GM19372 (cell line): Measurements from ENCODE around the gene USP36.
A peak's percentile ranks its signal among the peaks of the same experiment; 100 is the strongest.

Source experiments
- ATAC-seq: cut with Tn5 transposase; IDR thresholded peaks from one replicate; pipeline ENCODE4 v1.9.1; 2021; ENCODE audit warnings: mild to moderate bottlenecking, low read depth, moderate library complexity; ENCODE audit not compliant: unreplicated experiment

The USP36 gene

GRCh38 chr17:78840530-78840779, 159 bp downstream of the USP36 start:
- no peak for ATAC-seq

GRCh38 chr17:78839762-78840529, 668 bp downstream of the USP36 start:
- ATAC-seq, result peak; percentile 9

GRCh38 chr17:78839235-78839761, 1.3 kb downstream of the USP36 start:
- ATAC-seq, result no peak

DNA sequence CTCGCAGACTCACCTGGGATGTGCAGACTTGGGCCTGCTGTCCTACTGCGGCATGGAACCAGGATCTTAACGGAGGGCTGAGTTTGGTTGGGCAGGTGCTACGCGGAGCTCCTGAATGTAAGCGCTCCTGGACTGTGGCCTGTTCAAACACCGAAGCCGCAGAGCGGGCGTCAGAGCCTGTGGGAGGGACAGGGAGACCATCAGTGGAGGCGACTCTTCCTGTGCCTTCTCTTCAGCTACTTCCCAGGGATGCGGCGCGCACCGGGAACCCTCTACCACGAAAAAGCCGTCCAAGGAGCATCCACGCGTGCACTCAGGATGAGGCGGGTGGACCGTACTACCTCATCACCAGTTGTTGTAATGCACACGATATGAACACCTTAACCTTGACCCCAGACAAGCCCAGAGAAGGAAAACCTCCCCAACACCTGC, 2.0 kb downstream of the USP36 start:
- ATAC-seq, result no peak

- ATAC-seq, result no peak
Observed at GRCh38 chr17:78836420-78837021, 4.1 kb downstream of the USP36 start.

DNA sequence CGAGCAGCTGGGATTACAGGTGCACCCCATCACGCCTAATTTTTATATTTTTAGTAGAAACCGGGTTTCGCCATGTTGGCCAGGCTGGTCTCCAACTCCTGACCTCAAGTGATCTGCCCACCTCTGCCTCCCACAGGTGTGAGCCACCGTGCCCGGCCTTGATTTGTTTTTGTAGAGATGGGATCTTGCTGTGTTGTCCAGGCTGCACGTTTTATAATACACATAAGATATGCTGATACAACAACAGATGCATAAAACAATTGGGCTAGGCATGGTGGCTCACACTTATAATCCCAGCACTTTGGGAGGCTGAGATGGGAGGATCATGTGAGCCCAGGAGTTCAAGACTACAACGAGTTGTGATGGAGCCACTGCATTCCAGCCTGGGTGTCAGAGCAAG, 6.0 kb downstream of the USP36 start:
- no peak for ATAC-seq

DNA sequence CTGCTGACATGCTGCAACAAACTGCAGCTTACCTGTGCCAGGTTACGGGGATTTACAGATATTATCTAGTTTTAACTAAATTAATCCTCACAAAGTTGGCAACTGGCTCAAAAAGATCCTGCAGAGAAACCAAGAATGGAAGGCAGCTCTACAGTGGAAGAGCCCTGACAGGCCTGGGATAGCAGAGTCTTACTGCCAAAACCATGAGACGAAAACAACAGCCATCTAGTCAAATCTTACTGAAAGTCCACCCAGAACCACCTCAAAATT, 8.1 kb downstream of the USP36 start:
- ATAC-seq, result no peak

DNA sequence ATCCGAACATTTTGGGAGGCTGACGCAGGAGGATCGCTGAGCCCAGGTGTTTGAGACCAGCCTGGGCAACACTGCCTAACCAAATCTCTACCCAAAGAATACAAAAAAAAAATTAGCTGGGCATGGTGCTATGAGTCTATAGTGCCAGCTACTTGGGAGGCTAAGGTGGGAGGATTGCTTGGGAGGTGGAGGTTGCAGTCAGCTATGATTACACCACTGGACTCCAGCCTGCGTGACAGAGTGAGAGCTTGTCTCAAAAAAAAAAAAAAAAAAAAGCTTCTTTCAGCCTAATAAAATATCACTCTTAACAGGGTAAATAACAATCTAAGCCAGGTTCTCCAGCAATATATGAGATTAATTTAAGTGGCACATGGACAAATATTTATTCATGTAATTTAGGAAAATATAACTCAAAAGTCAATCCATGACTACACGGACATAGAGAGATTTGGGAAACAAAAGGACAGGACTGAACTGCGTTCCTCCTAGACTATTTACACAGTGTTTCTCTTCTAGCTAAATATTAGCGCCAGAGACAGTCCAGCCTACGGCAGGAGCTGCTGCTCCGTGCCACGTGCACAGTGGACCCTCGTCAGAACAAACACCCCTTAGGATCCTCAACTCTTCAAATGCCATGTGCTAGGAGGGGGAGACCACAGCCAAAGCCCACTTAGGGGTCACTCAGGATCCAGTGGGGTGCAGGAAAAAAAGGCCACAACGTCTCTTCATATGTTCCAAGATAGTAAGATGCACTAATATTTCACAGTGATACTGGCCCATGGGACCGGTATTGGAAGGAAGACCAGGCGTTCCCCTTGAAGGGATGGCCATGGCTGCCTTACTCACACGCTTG, 8.7 kb downstream of the USP36 start:
- ATAC-seq, result no peak

GRCh38 chr17:78829477-78829876, 11.1 kb downstream of the USP36 start:
- no peak for ATAC-seq

- ATAC-seq, result no peak
Observed at GRCh38 chr17:78828470-78829185, 12.0 kb downstream of the USP36 start.

- no peak for ATAC-seq
Observed at GRCh38 chr17:78826836-78827509, 13.6 kb downstream of the USP36 start.

DNA sequence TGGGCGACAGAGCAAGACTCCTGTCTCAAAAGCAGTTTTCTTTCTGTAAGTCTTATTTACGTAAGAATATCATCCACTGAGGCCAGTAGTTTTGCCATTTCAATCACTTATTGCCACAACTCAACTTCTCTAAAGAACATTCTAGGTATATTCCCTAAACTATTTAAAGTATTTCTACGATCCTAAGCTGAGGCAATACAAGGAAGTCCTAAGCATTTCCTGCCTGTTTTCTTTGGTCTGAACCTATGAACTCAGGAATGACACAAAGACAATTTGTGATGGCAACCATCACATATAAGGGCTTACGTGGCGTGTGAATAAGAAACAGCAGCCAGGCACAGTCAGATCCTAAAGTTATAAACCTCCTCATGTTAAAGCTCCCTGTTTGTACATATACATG, 14.2 kb downstream of the USP36 start:
- ATAC-seq, result no peak

DNA sequence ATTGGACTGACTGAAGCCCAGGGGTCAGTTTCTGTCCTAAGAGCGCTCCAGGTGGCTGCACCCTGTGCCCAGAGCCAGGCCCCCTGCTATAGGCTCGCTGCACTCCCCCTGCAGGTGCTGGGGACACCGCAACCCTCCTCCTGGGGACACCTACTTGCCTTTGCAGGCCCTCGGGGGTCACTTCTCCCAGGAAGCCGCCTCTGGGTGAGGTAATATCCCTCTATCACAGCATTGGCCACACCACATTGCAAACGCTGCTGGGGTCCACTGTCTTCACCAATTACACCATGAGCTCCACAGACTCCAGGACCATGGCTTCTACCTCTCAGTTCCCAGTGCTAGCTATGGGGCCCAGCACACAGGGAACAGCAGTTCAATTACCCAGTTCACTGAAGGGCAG, 14.9 kb downstream of the USP36 start:
- ATAC-seq, result no peak

DNA sequence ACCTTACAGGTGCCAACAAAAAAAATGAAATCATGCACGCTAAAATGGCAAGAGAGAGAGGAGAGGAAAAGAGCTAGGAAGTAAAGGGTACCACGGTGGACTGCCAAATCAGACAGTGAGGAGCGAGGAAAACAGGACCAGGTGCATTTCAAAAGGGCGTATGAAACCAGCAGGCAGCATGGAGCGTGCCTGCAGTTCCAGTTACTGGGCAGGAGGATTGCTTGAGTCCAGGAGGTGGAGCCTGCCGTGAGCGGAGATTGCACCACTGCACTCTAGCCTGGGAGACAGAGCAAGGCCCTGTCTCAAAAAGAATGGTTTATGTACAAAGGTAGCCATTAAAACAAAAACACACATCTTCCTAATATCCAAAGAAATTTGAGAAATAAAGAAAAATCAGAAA, 16.4 kb downstream of the USP36 start:
- no peak for ATAC-seq

- ATAC-seq, result no peak
Observed at GRCh38 chr17:78823282-78824046, 17.1 kb downstream of the USP36 start.

DNA sequence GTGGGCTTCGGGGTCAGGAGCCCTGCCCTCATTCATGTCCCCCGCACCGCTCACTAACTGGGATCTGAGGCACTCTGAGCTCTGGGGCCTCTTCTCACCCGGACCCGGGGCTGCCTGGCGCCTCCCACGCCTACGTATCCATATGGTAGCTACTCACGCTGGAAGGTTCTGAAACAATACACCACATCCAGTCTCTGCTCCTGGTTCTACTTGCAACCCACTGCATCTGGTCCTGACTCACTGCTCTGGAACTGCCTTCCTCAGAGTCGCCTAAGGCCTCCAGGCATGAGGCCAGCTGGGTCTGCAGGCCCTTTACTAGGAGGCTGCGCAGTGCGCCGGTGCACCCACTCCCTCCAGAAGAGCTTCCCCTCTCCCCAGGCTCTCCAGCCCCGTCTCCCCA, 18.1 kb downstream of the USP36 start:
- ATAC-seq, result no peak

DNA sequence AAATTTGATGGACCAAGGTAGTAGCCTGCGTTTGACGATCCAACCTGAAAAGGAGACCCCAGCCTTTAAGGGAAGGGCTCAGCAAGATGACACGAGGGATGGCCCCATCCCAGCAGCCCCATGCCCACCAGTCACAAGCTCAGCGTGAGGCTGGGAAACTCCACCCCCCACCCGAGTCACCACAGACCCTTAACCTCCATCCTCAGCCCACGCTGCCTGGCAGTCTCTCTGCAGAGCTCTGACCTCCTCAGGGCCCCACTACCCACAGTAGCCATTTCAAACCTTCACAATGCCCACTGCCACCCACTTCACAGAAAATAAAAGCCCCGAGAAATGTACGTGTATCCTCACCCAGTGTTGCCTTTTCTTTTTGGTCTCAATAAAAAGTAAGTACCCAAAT, 18.7 kb downstream of the USP36 start:
- ATAC-seq, result no peak

DNA sequence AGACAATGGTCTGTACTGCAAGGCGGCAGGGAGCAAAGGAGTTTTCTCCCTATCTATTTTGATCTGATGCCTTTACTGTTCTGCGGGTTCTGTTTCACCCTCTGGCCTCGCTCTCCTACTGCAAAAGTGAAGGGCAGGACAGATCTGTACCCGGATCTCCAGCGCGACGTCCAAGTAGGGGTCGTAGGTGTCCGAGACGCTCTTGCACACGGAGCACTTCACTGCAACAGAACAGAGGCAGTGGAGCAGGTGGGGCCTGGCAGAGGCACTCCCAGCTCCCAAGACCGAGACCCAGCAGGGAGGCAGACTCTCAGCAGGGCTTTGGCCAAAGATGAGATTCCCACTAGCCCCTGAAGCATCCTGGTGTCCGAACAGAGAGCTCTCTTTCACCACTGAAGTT, 19.8 kb downstream of the USP36 start:
- ATAC-seq, result no peak

DNA sequence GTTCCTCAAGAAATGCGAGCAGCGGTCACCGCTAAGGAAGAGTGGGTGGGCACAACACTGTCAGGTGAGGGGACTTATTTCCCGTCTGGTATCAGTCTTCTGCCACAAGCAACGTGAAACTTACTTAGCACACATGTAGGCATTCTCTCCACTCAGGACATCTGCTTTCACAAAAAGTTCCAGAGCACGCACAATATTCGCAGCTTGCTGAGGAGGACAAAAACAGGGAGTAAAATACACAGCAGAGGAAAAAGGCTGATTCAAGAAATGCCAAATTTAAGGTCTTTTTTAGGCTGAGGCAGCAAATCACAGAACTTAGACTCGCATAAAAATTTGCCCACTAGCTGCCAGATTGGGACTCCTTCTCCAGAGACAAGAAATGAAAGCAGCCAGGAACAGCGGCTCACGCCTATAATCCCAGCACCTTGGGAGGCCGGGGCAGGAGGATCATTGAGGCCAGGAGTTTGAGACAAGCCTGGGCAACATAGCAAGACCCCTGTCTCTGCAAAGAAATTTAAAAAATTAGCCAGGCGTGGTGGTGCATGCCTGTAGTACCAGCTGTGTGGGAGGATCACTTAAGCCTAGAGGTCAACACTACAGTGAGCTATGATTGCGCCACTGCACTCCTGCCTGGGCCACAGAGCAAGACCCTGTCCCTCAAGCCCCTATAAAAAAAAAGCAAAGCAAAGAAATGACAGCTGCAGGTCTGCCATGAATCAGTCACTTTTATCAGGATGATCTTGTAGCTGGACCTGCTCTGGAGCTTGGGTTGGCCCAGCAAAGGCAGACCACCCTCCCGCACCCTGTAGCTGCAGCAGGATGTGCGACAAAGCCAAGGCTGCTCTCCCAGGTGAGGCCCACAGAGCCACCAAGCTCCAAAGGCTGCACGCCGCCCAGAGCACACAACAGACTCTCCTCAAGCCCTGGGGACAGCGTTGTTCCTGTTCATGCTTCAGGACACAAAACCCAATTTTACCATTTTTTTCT, 20.5 kb downstream of the USP36 start:
- ATAC-seq, result no peak
